ENCODE measurements around the gene GMCL2.

Gene GMCL2

DNA sequence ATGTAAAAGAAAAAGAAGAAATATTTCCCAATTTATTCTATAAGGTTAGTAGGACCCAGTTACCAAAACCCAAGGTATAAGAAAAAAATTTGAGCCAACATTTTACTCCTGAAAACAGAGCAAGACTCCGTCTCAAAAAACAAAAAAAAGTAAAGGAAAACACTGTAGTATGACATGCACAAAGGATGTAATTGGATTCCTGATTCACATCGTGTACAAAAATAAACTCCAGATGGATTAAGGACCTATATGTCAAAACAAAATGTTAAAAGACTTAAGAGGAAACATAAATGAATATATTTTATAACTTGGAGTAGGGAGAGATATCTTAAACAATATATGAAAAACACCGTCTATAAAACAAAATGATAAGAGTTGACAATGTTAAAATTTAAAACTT is 31.7 kb upstream of the GMCL2 start:
- Histone ChIP-seq H3K4me1 (no peaks in the 10 kb centered on the region), H3K27me3 (no peaks in the 10 kb centered on the region), H3K9me3 (no peaks in the 10 kb centered on the region), H3K36me3 (peaks cover 52% of the 10 kb centered on the region), H3K4me3 (ENCODE audit: low read depth, low read length) (no peak overlapping the region)
- DNase-seq = no peak
- TF ChIP-seq, protein P1, sequence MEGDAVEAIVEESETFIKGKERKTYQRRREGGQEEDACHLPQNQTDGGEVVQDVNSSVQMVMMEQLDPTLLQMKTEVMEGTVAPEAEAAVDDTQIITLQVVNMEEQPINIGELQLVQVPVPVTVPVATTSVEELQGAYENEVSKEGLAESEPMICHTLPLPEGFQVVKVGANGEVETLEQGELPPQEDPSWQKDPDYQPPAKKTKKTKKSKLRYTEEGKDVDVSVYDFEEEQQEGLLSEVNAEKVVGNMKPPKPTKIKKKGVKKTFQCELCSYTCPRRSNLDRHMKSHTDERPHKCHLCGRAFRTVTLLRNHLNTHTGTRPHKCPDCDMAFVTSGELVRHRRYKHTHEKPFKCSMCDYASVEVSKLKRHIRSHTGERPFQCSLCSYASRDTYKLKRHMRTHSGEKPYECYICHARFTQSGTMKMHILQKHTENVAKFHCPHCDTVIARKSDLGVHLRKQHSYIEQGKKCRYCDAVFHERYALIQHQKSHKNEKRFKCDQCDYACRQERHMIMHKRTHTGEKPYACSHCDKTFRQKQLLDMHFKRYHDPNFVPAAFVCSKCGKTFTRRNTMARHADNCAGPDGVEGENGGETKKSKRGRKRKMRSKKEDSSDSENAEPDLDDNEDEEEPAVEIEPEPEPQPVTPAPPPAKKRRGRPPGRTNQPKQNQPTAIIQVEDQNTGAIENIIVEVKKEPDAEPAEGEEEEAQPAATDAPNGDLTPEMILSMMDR (IDR thresholded peaks at IDR 0.05; ENCODE audit: low read depth, low read length) = no peak

DNA sequence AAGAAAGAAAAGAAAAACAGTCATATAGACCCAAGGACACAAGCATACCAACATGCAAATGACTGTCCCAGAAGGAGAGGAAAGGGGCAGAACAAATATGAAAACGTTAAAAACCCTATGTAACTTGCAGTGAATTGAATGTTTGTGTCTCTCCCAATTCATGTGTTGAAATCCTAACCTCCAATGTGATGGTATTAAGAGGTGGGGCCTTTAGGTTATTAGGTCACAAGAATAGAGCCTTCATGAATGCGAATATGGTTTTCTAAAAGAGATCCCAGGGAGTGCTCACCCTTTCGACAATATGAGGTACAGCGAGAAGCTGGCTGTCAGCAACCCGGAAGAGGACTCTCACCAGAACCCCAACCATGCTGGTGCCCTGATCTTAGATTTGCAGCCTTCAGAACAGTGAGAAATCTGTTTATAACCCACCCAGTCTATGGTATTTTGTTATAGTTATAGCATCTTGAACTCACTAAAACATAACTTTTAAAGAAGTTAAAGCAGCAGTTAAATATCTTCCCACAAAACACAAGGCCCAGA is 31.1 kb upstream of the GMCL2 start:
- Histone ChIP-seq H3K9me3 (no peaks in the 10 kb centered on the region), H3K36me3 (peaks cover 57% of the 10 kb centered on the region), H3K27me3 (no peaks in the 10 kb centered on the region), H3K4me3 (ENCODE audit: low read depth, low read length) (no peak overlapping the region), H3K4me1 (no peaks in the 10 kb centered on the region)
- DNase-seq = no peak
- TF ChIP-seq, protein P1 (IDR thresholded peaks at IDR 0.05; ENCODE audit: low read depth, low read length) = no peak

DNA sequence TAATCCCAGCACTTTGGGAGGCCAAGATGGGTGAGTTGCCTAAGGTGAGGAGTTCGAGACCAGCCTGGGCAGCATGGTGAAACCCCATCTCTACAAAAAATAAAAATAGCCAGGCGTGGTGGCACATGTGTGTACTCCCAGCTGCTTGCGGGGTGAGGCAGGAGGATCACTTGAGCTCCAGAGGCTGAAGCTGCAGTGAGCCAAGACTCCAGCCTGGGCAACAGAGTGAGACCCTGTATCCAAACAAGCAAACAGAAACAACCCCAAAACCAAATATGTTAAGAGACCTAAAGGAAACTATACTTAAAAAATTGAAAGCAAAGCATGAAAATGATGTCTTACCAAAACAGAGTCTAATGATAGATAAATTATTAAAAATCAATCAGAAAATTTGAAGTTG is 29.6 kb upstream of the GMCL2 start:
- TF ChIP-seq, protein P1 (IDR thresholded peaks at IDR 0.05; ENCODE audit: low read depth, low read length) = no peak
- H3K27me3 ChIP-seq = no peaks in the 10 kb centered on the region
- H3K36me3 ChIP-seq = peaks cover 71% of the 10 kb centered on the region
- no peak for DNase-seq
- H3K4me3 ChIP-seq (ENCODE audit: low read depth, low read length) = no peak overlapping the region
- H3K9me3 ChIP-seq = no peaks in the 10 kb centered on the region
- H3K4me1 ChIP-seq = no peaks in the 10 kb centered on the region

DNA sequence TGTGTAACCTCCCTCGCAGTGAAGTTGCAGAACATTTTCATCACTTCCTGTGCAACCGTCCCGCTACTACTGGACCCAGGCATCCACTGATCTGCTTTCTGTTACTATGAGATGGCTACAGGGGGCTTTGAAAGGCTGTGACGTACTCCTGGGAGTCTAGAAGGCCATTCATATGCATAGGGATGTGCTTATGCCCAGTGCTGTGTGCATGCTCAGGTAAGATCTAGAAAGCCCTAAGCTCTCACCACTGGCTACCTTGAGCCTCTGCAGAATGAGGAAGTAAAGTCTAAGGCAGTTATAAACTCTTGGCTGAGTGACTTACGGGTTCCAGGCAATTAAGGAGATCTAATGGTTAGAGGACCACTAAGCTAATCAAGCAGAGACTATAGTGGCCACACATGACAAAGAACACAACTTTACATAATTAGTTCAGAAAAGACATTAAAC is 28.9 kb upstream of the GMCL2 start:
- H3K9me3 ChIP-seq = no peaks in the 10 kb centered on the region
- H3K36me3 ChIP-seq = peaks cover 71% of the 10 kb centered on the region
- TF ChIP-seq, protein P1 (IDR thresholded peaks at IDR 0.05; ENCODE audit: low read depth, low read length) = no peak
- no peak overlapping the region for H3K4me3 ChIP-seq (ENCODE audit: low read depth, low read length)
- H3K4me1 ChIP-seq = no peaks in the 10 kb centered on the region
- DNase-seq = no peak
- H3K27me3 ChIP-seq = no peaks in the 10 kb centered on the region

DNA sequence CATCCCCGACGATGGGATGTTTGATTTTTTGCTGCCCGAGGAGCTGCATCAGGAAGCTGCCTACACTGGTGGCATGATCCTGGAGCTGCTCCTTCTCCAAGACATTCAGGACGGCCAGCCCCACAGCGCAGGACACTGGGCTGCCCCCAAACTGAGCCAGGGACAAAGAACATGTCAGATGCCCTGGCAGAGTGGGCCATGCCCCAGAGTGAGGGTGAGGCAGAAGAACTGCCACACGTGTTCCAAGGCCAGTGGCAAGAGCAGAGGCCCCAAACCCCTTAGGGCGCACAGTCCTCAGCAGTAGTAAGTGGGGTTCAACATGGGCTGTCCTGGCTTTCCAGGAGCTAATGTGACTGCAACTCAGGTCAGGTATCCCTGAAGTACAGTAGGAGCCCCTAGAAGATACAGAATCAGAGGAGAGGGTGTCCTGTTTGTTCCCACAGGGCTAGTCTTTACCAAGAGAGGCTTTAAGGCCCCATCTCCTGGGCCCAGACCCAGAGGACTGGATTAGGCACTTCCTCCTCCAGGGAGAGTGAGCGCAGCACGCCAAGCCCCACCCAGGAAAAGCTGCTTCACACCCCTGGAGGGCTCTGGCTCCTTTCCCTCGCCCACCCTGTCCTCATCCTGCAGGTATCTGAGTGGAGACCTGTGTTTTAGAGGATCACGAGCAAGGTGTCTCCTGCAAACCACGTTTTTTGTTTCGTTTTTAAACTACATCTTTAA is 28.3 kb upstream of the GMCL2 start:
- TF ChIP-seq, protein P1 (IDR thresholded peaks at IDR 0.05; ENCODE audit: low read depth, low read length) = no peak
- no peak for DNase-seq
- no peaks in the 10 kb centered on the region for H3K27me3 ChIP-seq
- no peaks in the 10 kb centered on the region for H3K9me3 ChIP-seq
- no peaks in the 10 kb centered on the region for H3K4me1 ChIP-seq
- no peak overlapping the region for H3K4me3 ChIP-seq (ENCODE audit: low read depth, low read length)
- H3K36me3 ChIP-seq = peaks cover 76% of the 10 kb centered on the region

DNA sequence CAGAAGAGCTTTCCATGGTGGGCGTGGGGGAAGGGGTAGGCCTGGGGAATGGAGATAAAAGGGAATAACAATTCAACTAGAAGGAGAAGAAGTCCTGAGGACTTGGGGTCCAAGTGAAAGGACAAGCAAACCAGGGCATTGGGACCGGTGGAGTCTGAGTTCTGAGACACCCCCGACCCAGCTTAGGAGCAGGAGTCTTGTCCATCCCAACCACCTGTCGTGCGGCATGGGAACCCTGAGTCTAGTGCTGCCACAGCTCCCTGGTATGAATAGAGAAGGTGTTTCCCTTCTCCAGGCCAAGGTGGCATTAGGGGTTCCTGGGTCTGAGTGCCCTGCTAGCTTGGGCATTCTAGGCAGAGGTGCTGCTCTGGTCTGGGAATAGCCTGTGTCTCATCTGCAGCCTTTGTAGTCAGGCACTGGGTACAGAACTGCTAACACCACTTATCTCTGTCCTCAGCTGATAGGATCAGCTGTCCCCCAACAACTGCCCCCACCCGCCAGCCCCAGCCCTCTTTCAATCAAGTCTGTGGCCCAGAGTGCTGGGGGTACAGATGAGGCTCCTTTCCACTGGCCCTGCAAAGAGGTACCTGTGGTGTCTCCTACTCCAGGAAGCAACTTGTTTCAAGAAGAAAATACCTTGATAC is 27.1 kb upstream of the GMCL2 start:
- DNase-seq = no peak
- H3K4me3 ChIP-seq (ENCODE audit: low read depth, low read length) = no peak overlapping the region
- no peaks in the 10 kb centered on the region for H3K27me3 ChIP-seq
- no peaks in the 10 kb centered on the region for H3K4me1 ChIP-seq
- peaks cover 84% of the 10 kb centered on the region for H3K36me3 ChIP-seq
- H3K9me3 ChIP-seq = no peaks in the 10 kb centered on the region
- TF ChIP-seq, protein P1 (IDR thresholded peaks at IDR 0.05; ENCODE audit: low read depth, low read length) = no peak
